SK-N-MC (cell line): ENCODE data around the gene GRPEL2.
"Not testable (repeated sequence)": the region's sequence is repeated elsewhere in the genome, so short reads cannot be mapped to it uniquely, and the experiment has no call there.

Experiments used
- DNase-seq: peaks from one replicate; pipeline ENCODE4 v3.0.0-alpha.2; 2011; ENCODE audit warnings: low read depth, low spot score
- H3K27ac ChIP-seq: fragments of 200-600 bp; sonication (generic); 2 replicates; pipeline ENCODE4 v1.5.1; 2016; ENCODE audit warnings: mixed run types
- H3K36me3 ChIP-seq: fragments of 200-600 bp; sonication (generic); 2 replicates; pipeline ENCODE4 v1.6.1; 2017; ENCODE audit warnings: antibody characterized with exemption, low read length, mixed read lengths; ENCODE audit not compliant: insufficient read depth
- H3K4me3 ChIP-seq: fragments of 200-600 bp; sonication (generic); 2 replicates; pipeline ENCODE4 v1.5.1; 2016
- H3K9ac ChIP-seq: fragments of 200-600 bp; sonication (generic); 2 replicates; pipeline ENCODE4 v1.8.0; 2017; ENCODE audit warnings: mixed run types, mixed read lengths; ENCODE audit not compliant: insufficient read length
- H3K9me3 ChIP-seq: fragments of 200-600 bp; sonication (generic); 2 replicates; pipeline ENCODE4 v1.6.1; 2017; ENCODE audit warnings: low read depth, mild to moderate bottlenecking, antibody characterized with exemption, low read length, moderate library complexity, mixed read lengths
- EZH2 ChIP-seq: fragments of 200-600 bp; sonication (generic); IDR thresholded peaks from one replicate; pipeline ENCODE4 v1.6.1; 2017; ENCODE audit warnings: antibody characterized with exemption
- FOXP2 ChIP-seq: optimal IDR thresholded peaks from 2 replicates; pipeline ENCODE3; 2011; ENCODE audit warnings: mild to moderate bottlenecking, moderate library complexity; ENCODE audit not compliant: insufficient read depth; ENCODE audit errors: extremely low read length, control extremely low read depth
- POLR2AphosphoS5 ChIP-seq: IDR thresholded peaks from 2 replicates; pipeline ENCODE4 v1.6.1; 2012; ENCODE audit warnings: mild to moderate bottlenecking, low read depth, low read length, borderline replicate concordance

GRPEL2 gene

DNA sequence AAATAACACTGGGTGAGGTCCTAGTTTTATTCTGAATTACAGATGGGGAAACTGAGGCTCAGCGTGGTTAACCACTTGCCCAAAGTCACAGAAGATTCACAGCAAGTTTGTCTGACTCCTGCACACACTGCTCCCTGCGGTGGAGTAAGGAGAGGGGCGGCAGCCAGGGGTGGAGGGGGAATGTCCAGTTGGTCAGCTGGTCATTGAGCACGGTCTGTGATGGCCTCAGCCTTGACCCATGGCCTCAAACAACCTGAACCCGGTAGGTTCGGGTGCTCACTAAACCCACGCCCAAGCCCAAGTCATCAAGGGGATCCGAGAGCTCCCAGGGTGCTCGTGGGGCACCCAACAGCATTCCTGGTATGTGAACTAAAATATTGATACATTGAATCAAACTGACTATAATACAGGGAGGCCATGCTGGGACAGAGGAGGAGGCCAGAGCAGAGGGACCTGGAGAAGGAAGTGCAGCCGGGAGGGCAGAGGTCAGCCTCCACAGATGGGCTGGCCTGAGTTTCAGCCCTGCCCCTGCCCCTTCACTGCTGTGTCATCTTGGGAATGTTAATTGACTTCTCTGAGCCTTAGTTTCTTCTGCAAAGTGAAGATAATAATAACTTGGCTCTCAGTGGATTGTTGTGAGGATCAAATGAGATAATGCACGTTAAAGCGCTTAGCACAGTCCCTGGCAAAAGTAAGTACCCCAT is 37.4 kb downstream of the GRPEL2 start:
- H3K27ac ChIP-seq, result no peak overlapping the region
- no peak overlapping the region for H3K4me3 ChIP-seq
- TF ChIP-seq FOXP2 (no peak), POLR2AphosphoS5 (no peak), EZH2 (no peak)
- H3K9ac ChIP-seq, result no peak overlapping the region
- no peaks in the 10 kb centered on the region for H3K9me3 ChIP-seq
- H3K36me3 ChIP-seq, result no peaks in the 10 kb centered on the region
- DNase-seq, result no peak

DNA sequence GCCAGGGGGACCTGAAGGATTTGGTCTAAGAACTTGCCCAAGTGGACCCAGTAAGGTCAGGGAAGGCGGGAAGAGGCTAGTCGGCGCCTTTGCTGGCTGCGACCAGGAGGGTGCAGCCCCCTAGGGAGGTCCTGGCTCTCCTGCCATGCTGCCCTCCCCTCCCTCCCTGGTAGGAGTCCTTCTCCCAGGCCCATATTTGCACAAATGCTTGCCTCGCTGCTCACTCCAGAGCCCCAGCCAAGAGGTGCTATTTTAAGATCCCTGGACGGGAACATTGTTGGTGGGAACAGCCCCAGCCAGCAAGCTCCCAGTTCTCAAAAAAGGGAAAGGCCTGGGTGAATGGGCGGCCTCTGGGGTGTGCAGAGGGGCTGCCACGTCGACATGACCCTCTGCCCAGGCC is 38.1 kb downstream of the GRPEL2 start:
- H3K27ac ChIP-seq, result no peak overlapping the region
- no peak overlapping the region for H3K9ac ChIP-seq
- DNase-seq, result no peak
- H3K9me3 ChIP-seq, result no peaks in the 10 kb centered on the region
- no peaks in the 10 kb centered on the region for H3K36me3 ChIP-seq
- no peak for TF ChIP-seq EZH2
- no peak for TF ChIP-seq POLR2AphosphoS5
- TF ChIP-seq FOXP2, result no peak
- no peak overlapping the region for H3K4me3 ChIP-seq

DNA sequence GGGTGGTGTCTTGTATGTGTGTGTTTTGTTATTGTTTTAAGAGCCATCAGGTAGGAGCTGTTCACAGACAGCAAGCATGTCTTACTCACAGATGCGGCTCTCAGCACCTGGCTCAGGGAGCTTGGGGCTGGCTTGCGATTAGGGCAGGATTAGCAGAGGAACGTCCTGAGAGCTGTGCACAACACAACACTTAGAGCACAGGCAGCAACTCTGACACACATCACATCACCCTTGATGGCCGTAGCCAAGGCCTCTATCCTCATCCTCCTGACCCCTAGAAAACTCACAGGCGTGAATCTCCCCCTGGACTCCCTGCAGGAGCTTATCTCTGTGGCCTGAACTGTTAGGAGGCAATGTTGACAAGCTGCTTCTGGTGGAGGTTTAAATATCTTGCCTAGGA is 40.9 kb downstream of the GRPEL2 start:
- H3K9ac ChIP-seq, result no peak overlapping the region
- no peak for TF ChIP-seq POLR2AphosphoS5
- TF ChIP-seq EZH2, result no peak
- no peak for TF ChIP-seq FOXP2

DNA sequence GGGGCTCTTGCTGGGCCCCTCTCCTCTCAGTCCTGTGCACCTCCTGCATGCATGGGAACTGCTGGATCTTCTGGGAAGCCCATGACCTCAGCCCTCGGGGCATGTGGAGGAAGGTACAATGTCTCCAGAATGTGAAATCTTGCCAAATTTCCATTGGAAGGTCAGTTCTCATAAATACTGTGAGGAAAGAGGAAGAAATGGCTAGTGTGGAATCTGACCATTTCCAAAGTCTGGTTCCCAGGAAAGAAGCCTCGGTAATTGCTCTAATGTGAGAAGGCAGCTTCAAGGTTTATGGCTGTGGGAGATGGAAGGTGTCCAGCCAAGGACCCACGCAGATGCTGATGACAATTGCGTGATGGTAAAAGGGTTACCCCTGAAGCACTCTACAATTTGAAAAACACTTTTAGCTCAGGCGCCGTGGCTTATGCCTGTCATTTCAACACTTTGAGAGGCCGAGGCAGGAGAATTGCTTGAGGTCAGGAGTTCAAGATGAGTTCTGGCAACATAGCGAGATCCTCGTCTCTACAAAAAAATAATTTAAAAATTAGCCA is 41.9 kb downstream of the GRPEL2 start:
- DNase-seq, result no peak
- Histone ChIP-seq H3K36me3 (no peaks in the 10 kb centered on the region), H3K9ac (no peak overlapping the region), H3K4me3 (no peak overlapping the region), H3K9me3 (no peaks in the 10 kb centered on the region), H3K27ac (no peak overlapping the region)
- TF ChIP-seq EZH2 (no peak), FOXP2 (no peak), POLR2AphosphoS5 (no peak)

More for the DNA sequence above, 40.9 kb downstream of the GRPEL2 start:
- H3K9me3 ChIP-seq, result no peaks in the 10 kb centered on the region
- no peak overlapping the region for H3K4me3 ChIP-seq
- H3K27ac ChIP-seq, result no peak overlapping the region
- no peak for DNase-seq
- H3K36me3 ChIP-seq, result no peaks in the 10 kb centered on the region

DNA sequence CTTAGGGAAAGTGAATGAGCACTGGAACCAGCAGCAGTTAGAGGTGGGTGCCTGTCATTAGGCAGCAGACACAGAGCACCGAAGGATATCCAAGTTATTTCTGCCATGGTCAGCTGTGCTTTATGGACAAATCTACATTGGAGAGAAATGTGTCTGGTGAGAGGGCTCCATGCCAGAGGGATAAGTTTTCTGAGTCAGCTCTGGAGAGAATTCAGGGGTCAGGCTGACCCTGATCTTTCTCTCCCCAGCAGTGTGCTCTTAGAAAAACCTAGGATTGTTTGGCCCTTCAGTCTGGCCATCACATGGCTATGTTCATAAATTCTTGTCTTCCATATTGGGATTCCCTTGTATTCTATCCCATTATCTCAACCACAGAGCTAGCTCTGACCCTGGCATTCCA is 42.7 kb downstream of the GRPEL2 start:
- DNase-seq, result no peak
- no peaks in the 10 kb centered on the region for H3K9me3 ChIP-seq

DNA sequence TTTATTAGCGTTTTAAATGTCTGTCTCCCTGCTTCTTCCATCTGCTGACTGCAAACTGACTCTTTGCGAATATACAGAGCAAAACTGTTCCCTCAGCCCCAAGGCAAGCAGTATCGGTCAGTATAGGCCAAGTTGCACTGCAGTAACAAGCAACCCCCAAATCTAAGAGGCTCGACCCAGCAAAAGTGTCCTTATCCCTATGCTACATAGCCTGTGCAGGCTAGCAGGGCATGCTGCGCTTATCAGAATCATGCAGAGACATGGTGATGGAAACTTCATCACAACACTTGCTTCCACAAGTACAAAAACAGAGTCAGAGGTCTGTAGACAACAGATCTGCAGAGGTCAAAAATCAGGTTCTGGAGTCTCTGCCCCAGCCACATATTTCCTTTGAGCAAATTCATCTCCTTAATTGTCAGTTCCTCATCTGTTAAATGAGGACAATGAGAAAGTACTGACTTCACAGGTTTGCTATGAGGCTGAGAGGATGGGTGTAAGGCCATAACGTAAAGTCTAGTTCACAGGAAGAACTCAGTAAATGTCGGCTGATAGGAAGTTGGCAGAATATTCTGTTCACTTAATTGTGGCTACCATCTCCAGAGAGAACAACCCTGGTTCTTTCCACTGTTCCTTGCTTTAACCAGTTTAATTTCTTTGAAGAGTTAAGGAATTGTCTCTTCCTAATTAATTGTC is 43.3 kb downstream of the GRPEL2 start:
- no peaks in the 10 kb centered on the region for H3K36me3 ChIP-seq
- no peak for TF ChIP-seq FOXP2
- TF ChIP-seq POLR2AphosphoS5, result no peak
- no peak for TF ChIP-seq EZH2
- no peak overlapping the region for H3K27ac ChIP-seq
- H3K4me3 ChIP-seq, result no peak overlapping the region
- H3K9me3 ChIP-seq, result no peaks in the 10 kb centered on the region
- no peak for DNase-seq
- H3K9ac ChIP-seq, result no peak overlapping the region

More for the DNA sequence above, 42.7 kb downstream of the GRPEL2 start:
- TF ChIP-seq EZH2 (no peak), POLR2AphosphoS5 (no peak), FOXP2 (no peak)
- no peak overlapping the region for H3K4me3 ChIP-seq
- no peak overlapping the region for H3K27ac ChIP-seq
- H3K9ac ChIP-seq, result no peak overlapping the region
- no peaks in the 10 kb centered on the region for H3K36me3 ChIP-seq

DNA sequence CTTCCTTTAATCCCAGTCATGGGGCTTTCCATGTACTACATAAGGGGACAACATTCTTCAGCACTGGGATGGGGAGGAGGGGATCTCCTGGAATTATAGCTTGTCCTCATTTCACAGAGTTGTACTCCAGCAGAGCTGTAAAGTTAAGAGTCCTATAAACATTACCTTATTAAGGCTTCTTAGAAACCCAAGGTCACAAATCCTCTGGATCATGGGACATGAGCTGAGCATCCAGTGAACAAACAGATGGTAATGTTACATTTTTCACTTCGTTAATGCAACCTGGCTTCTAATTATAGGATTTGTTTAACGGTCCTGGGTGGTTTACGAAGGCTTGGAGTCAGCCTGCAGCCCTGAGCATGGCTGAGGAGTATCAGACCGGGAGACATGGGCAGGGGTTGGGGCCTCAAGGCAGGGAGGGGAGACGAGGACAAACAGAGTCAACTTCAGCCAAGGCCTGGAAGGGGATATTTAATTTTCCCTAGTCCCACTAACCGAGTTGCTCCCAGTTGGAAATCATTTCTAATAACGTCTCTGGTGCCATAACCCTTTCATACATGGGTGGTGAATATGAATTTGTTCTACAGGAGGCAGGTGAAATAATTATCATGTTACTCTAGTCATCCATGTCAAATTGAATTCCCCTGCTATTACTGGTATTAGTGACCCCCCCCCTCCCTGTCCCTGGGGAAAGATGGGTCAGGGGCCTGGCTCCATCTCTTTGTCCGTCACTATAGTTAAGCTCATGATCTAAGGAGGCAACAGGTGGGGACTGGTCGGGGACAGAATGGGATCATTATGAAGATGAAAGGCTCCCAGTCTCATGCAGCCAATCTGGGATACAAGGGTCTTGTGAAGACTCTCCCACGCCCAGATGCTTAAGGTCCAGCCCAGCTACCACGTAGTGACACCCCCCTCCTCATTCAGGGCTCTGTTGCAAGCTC is 44.5 kb downstream of the GRPEL2 start:
- H3K9ac ChIP-seq, result no peak overlapping the region
- H3K36me3 ChIP-seq, result no peaks in the 10 kb centered on the region
- H3K4me3 ChIP-seq, result no peak overlapping the region
- no peaks in the 10 kb centered on the region for H3K9me3 ChIP-seq
- no peak for TF ChIP-seq EZH2
- no peak for TF ChIP-seq POLR2AphosphoS5
- no peak for TF ChIP-seq FOXP2
- H3K27ac ChIP-seq, result no peak overlapping the region
- DNase-seq, result no peak

DNA sequence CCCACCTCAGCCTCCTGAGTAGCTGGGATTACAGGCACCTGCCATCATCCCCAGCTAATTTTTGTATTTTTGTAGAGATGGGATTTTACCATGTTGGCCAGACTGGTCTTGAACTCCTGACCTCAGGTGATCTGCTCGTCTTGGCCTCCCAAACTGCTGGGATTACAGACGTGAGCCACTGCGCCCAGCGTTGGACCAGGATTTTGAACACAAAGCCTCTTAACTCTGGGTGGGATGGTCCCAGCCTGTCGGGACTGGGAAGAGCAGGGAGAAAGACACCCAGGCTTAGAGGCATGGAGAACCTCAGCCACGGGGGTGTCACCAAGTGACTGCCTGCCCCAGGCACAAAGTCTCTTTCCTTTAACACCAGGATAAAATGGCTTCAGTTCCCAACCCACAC is 45.8 kb downstream of the GRPEL2 start:
- H3K27ac ChIP-seq, H3K4me3 ChIP-seq, H3K9me3 ChIP-seq, H3K36me3 ChIP-seq, DNase-seq, H3K9ac ChIP-seq: not testable (repeated sequence)
